CD4-positive, alpha-beta T cell treated with Interleukin-10 for 1 hour (primary cell): ENCODE results near the gene NR4A2.

Experiments
- DNase-seq: peaks from one replicate; pipeline ENCODE4 v3.0.0-alpha.2; 2020

The NR4A2 gene

DNA sequence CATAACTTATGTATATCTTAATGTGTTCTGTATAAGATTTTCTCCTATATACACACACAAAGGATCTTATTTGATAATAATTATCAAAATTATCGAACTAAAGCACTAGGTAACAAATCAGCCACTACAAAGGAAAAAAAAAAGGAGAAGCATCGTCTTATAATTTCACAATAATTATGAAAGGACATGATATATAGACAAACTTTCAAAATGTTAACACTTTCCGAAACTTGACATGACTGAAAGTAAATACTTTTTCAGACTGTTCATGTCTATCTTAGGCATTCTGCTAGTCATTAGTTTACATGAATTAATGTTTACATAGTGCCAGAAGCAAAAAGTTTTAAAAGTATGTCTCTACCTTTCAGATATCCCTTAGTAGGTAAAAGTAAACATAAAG lies 7.3 kb upstream of the NR4A2 start:
- DNase-seq = no peak

DNA sequence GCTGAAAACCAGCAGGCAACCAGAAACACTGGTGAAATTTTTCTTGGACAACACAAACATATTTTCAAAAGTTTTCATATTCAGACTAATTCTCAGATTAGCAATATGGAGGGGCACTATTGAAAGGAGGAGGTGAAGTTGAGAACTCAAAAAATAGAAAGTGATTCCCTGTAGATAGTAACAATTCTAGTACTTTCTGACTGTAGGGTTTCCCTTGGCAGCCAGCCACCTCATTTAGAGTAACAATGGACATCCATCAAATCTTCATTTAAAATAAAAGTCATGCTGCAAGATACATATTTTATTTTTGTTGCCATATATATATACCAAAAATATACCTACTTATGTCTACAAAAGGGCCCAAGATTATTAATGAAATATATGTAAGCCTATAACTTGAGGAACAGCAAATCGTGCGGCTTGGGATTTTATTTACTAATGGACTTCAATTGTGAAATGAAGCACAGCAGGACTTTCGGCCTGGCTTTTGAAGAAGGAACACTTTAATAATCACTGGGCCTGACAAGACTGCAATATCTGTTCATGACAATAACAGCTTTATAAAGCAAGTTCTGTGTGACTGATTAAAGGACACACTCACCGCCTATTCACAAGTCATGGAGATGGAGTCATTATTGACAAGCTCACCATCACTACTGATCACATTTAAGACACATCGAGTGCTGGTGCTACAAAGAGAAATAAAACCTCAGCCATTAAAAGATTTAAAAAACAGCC lies 6.8 kb upstream of the NR4A2 start:
- no peak for DNase-seq

- no peak for DNase-seq
Observed at GRCh38 chr2:156338578-156338977, 6.1 kb upstream of the NR4A2 start.

- peak; percentile 86 for DNase-seq
Observed at GRCh38 chr2:156334496-156335478, 2.3 kb upstream of the NR4A2 start.

- peak; percentile 49 for DNase-seq
Observed at GRCh38 chr2:156333951-156334495, 1.5 kb upstream of the NR4A2 start.

DNA sequence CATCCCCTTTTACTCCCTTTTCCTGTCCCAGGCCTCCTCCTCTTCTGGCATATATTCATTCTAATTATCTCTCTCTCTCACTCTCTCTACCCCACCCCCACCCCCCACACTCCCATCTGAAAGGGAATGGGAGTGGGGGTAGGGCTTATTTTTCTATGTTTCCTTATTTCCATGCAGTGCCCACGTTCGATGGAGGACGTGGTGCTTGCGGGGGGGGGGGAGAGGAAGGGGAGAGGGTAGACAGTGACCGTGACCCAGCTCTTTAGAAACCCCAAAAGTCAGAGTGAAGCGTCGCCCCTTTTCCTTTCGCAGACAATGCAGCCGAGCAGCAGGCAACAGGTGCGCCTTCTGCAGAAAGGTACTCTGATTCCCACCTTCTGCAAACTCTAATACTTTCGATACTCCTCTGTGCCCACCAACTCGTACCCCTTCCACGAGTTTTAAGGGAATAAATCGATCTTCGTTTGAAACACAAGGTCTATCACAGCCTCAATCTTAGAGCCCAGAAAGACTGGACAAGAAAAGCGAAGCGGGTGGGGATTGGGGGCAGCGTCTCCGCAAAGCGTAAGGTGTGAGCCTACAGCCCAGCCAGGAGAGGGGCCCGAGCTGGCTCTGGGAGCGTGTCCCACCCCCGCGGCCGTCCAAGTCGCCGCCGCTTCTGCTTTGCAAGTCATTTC lies 891 bp upstream of the NR4A2 start:
- no peak for DNase-seq

DNA sequence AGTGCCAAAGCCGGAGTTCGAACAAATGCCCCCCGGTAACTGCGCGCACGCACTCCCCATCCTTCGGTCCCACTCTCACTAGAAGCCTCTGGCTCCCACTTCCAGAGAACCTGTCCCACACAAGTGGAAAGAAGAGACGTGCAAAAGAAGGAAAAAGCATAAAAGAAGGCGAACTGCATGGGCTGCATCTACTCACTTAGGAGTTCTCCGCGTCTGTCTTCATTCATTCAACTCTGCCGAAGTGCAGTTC lies 312 bp downstream of the NR4A2 start:
- DNase-seq = no peak

DNA sequence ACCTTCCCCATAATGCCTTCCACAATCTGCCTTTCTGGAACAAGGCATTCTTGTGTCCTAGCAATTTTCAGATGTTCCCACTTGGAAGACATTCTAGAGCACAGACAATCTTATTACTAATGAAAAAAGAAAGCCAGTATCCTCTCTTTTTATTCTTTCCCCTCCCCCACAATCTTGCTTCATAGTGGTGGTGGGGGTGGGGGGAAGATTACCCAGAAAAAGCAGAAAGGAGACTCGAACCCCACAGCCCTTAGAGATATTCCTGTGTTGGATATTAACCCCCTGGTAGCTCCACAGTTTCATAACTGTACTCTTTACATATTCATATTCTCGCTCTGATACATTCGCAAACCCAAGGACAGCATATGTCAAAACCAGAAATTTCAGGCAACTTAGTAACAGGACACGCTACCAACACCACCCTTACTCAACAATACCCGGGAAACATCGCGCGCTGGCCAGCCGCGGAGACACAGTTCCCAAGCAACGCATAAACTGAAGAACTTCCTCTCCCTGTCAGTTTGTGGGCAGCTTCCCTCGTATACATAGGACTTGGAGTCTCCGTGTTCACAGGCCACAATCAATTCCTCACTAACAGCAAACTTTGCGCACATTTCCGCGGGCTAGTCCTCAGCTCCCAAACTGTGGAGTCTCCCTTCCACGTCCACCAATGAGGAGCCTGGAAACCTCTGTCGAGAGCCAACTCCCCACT lies 793 bp downstream of the NR4A2 start:
- peak; percentile 60 for DNase-seq

DNA sequence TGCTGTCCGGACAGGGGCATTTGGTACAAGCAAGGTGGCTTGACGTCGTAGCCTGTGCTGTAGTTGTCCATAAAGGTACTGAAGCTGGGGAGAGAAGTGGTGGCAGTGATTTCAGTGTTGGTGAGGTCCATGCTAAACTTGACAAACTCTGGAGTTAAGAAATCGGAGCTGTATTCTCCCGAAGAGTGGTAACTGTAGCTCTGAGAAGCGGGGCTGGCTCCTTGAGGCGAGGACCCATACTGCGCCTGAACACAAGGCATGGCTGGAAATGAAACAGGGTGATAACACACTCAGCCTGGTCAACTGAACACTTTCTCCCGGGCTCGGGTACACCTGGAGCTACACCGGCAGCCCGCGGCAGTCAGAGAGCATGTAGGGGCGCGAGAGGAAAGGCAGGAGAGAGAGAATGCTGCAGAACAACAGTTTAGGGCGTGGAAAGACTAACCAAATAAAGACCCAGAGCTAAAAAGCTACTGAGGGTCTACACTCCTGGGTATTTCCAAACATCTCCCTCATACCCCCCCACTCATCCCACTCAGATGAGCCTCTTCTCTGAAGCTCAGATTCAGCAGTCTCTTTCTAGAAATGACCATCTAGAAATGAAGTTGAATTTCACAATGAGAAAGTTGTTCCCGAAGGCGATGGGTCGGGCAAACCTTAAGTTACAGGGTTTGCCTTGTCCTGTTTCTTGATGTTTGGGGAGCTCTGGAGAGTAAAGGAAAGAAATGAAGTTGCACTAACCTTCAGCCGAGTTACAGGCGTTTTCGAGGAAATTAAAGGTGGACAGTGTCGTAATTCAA lies 2.4 kb downstream of the NR4A2 start:
- peak; percentile 17 for DNase-seq

- DNase-seq = peak; percentile 16
Observed at GRCh38 chr2:156329031-156329926, 3.2 kb downstream of the NR4A2 start.

DNA sequence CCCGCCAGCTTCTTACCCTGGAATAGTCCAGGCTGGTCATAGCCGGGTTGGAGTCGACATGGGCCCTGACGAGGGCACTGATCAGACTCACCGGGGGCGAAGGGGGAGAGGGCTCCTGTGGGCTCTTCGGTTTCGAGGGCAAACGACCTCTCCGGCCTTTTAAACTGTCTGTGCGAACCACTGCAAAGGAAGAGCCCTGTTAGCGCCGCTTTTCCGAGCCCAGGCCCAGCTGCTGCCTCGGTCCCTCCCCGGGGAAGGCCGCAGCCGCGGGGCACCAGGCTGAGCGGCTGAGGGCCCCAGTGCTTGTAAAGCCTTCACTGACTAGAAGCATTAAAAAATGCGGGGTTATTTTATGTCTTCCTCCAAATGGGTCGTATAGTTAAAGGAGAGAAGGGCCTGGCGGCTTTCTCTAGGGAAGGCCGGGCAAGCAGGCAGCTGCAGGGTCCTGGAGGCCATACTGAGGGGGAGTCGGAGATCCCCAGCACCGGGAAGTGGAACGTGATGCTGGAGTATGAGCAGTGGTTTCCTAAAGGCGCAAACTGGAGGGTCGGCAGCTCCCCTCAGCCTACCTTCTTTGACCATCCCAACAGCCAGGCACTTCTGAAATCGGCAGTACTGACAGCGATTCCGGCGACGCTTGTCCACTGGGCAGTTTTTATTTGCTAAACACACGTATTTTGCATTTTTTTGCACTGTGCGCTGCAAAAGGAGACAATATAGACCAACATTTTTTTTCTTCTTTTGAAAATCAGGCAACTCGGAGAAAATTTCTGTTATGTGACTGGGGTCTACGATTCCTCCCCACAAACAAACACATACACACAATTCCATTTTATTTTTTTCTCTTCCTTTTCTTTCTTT lies 4.5 kb downstream of the NR4A2 start:
- DNase-seq = peak; percentile 15

DNA sequence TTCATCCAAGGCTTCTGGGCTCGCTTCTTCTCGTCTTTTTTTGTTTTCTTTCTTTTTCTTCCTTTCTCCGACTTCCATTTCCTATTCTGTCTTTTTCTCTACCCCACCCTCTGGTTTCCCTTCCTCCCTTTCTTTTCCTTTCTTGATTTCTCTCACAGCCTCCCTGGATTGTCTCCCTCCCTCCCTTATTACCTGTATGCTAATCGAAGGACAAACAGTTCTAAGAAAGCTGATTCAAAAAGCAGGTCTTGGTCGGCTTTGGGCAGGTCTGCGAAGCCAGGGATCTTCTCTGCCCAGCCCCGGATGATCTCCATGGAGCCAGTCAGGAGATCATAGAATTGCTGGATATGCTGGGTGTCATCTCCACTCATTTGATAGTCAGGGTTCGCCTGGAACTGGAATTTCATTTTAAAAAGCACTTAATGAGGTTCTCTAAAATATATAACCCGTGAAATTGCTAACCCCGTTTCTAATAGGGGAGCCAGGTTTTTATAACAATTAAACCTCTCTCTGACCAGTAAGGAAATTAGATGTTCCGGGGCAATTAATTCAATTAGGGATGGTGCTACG lies 5.9 kb downstream of the NR4A2 start:
- no peak for DNase-seq

DNA sequence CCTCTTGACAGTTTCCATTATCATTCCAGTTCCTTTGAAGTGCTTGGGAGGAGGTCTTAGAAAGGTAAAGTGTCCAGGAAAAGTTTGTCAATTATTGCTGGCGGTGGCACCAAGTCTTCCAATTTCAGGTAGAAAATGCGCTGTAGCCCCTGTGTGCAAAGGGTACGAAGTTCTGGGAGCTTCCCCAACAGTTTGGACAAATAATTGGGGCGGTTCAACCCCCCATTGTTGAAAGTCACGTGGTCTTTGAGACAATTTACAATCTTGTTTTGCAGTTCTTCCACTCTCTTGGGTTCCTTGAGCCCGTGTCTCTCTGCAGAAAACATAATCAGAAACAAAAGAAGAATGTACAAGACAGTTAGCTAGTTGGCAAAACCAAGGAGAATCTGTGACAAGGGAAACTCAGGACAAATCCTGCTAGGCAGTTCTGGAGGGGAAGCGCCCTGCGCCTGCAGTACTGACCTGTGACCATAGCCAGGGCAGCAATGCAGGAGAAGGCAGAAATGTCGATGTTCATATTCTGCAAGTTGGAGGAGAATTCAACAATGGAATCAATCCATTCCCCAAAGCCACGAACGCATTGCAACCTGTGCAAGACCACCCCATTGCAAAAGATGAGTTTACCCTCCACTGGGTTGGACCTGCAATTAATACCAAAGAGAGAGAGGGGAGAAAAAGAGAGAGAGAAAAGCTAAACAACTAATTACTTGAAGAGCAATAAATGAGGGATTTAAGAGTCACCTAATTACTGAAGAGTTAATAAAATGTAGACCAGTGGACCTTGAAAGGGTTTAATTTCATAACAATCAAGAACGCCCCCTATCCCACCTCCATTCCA lies 6.6 kb downstream of the NR4A2 start:
- peak; percentile 10 for DNase-seq

GRCh38 chr2:156323754-156324153 lies 8.8 kb downstream of the NR4A2 start:
- DNase-seq = peak; percentile 13

DNA sequence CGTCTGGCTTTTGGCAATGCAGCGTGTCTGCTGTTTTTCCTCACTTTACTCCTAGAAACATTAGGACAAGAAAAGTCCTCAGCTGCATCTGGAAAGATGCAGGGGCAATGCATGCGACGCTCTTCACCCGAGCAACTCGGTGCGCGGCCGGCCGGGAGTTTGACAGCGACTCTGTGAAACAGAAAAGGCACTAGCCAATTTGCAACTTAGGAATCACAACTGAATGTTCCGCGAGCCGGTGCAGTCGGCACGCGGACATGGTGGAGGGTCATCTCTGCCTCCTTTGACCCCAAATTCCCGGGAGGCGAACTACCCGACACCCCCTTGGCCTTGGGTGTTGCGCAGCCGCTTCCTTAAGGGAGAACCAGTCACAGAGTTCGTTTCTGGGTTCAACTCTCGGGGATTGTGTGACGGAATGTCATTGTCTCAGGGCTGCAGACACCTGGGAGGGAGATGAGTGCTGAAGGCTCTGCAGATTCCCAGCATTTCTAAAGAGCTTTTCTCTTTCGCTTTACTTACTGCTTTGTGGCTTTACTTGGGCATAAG lies 9.8 kb downstream of the NR4A2 start:
- peak; percentile 13 for DNase-seq

- peak; percentile 38 for DNase-seq
Observed at GRCh38 chr2:156322051-156322685, 10.4 kb downstream of the NR4A2 start.

DNA sequence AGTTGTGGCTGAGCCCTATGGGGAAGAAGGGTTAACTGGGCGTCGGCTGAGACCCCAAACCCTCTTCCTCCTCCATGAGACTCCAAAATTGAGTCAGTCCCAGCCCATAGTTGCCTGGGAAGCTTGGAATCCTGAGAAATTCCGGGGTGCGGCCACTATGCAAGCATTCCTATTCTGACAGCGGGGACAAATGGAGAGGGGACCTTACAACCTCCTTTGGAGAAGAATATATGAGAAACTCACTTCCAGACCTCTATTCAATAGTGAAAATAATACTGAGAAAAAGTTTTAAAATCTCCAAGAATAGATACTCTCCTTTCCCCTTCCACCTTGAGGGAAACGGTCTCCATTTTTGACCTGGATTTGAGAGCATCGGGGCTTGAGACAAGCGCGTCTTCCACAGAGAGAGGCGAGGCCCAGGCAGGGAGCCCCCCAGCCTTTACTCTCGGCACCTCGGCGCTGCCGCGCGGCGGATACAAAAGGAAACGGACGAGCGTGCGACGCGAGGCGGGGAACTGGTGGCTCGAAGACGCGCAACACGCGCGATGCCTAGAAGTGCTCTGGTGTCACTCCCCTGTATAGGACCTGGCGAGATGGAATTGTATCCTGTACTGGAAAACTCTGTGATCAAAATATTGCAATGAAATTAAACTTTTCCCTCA lies 11.1 kb downstream of the NR4A2 start:
- peak; percentile 43 for DNase-seq
